ENCODE results near the gene MARS2.

The MARS2 gene

GRCh38 chr2:197700960-197701359 lies 4.2 kb upstream of the MARS2 start:
- Histone ChIP-seq H3K4me2 (no peak overlapping the region), H4K20me1 (ENCODE audit: insufficient read depth) (no peaks in the 10 kb centered on the region), H3K4me1 (ENCODE audit: low read depth, poor library complexity, severe bottlenecking) (peaks cover 26% of the 10 kb centered on the region), H3K79me2 (ENCODE audit: insufficient read depth, low read depth) (peaks cover 7% of the 10 kb centered on the region), H3K4me3 (IDR thresholded peaks at IDR 0.05; ENCODE audit: insufficient read depth, low read depth, low read length) (no peak overlapping the region), H2AFZ (ENCODE audit: low read depth) (no peak overlapping the region), H3K9ac (no peak overlapping the region), H3K36me3 (ENCODE audit: insufficient read depth) (no peaks in the 10 kb centered on the region), H3K27me3 (ENCODE audit: insufficient read depth, low read depth) (no peaks in the 10 kb centered on the region), H3K27ac (no peak overlapping the region)
- TF ChIP-seq, protein P1, sequence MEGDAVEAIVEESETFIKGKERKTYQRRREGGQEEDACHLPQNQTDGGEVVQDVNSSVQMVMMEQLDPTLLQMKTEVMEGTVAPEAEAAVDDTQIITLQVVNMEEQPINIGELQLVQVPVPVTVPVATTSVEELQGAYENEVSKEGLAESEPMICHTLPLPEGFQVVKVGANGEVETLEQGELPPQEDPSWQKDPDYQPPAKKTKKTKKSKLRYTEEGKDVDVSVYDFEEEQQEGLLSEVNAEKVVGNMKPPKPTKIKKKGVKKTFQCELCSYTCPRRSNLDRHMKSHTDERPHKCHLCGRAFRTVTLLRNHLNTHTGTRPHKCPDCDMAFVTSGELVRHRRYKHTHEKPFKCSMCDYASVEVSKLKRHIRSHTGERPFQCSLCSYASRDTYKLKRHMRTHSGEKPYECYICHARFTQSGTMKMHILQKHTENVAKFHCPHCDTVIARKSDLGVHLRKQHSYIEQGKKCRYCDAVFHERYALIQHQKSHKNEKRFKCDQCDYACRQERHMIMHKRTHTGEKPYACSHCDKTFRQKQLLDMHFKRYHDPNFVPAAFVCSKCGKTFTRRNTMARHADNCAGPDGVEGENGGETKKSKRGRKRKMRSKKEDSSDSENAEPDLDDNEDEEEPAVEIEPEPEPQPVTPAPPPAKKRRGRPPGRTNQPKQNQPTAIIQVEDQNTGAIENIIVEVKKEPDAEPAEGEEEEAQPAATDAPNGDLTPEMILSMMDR (conservative IDR thresholded peaks at IDR 0.05; ENCODE audit: low read depth, low read length), result no peak

- Histone ChIP-seq H3K27ac (peak overlapping the region; percentile 88), H3K4me2 (peak overlapping the region; percentile 90), H3K36me3 (ENCODE audit: insufficient read depth) (no peaks in the 10 kb centered on the region), H2AFZ (ENCODE audit: low read depth) (peak overlapping the region; percentile 99), H4K20me1 (ENCODE audit: insufficient read depth) (peaks cover 25% of the 10 kb centered on the region), H3K27me3 (ENCODE audit: insufficient read depth, low read depth) (no peaks in the 10 kb centered on the region), H3K4me1 (ENCODE audit: low read depth, poor library complexity, severe bottlenecking) (peaks cover 30% of the 10 kb centered on the region), H3K79me2 (ENCODE audit: insufficient read depth, low read depth) (peaks cover 42% of the 10 kb centered on the region), H3K9ac (peak overlapping the region; percentile 76), H3K4me3 (IDR thresholded peaks at IDR 0.05; ENCODE audit: insufficient read depth, low read depth, low read length) (no peak overlapping the region)
- TF ChIP-seq, protein P1 (conservative IDR thresholded peaks at IDR 0.05; ENCODE audit: low read depth, low read length), result no peak
These were observed 592 bp upstream of the MARS2 start for GRCh38 chr2:197704434-197705120.

GRCh38 chr2:197705912-197706838 lies 1.0 kb downstream of the MARS2 start:
- Histone ChIP-seq H2AFZ (ENCODE audit: low read depth) (peak overlapping the region; percentile 91), H3K27ac (peak overlapping the region; percentile 41; the same call in 1 of the 2 replicates), H3K4me3 (IDR thresholded peaks at IDR 0.05; ENCODE audit: insufficient read depth, low read depth, low read length) (peak overlapping the region; percentile 81), H3K9ac (peak overlapping the region; percentile 76; the same call in 1 of the 2 replicates), H3K4me2 (peak overlapping the region; percentile 40), H3K36me3 (ENCODE audit: insufficient read depth) (no peaks in the 10 kb centered on the region), H4K20me1 (ENCODE audit: insufficient read depth) (peaks cover 31% of the 10 kb centered on the region), H3K4me1 (ENCODE audit: low read depth, poor library complexity, severe bottlenecking) (peaks cover 40% of the 10 kb centered on the region), H3K79me2 (ENCODE audit: insufficient read depth, low read depth) (peaks cover 51% of the 10 kb centered on the region), H3K27me3 (ENCODE audit: insufficient read depth, low read depth) (no peaks in the 10 kb centered on the region)
- TF ChIP-seq, protein P1 (conservative IDR thresholded peaks at IDR 0.05; ENCODE audit: low read depth, low read length), result no peak

DNA sequence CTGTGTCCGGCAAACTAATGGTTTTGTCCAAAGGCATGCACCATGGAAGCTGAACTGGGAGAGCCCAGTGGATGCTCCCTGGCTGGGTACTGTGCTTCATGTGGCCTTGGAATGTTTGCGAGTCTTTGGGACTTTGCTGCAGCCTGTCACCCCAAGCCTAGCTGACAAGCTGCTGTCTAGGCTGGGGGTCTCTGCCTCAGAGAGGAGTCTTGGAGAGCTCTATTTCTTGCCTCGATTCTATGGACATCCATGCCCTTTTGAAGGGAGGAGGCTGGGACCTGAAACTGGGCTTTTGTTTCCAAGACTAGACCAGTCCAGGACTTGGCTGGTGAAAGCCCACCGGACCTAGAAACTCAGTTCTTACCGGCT lies 1.7 kb downstream of the MARS2 start:
- peak overlapping the region; percentile 81 for H3K4me3 ChIP-seq (IDR thresholded peaks at IDR 0.05; ENCODE audit: insufficient read depth, low read depth, low read length)
- TF ChIP-seq, protein P1 (conservative IDR thresholded peaks at IDR 0.05; ENCODE audit: low read depth, low read length), result no peak
- H4K20me1 ChIP-seq (ENCODE audit: insufficient read depth), result peaks cover 31% of the 10 kb centered on the region
- H3K9ac ChIP-seq, result peak overlapping the region; percentile 76; the same call in 1 of the 2 replicates
- H3K4me1 ChIP-seq (ENCODE audit: low read depth, poor library complexity, severe bottlenecking), result peaks cover 40% of the 10 kb centered on the region
- H2AFZ ChIP-seq (ENCODE audit: low read depth), result no peak overlapping the region
- H3K36me3 ChIP-seq (ENCODE audit: insufficient read depth), result no peaks in the 10 kb centered on the region
- H3K79me2 ChIP-seq (ENCODE audit: insufficient read depth, low read depth), result peaks cover 51% of the 10 kb centered on the region
- H3K27ac ChIP-seq, result no peak overlapping the region
- peak overlapping the region; percentile 40 for H3K4me2 ChIP-seq
- H3K27me3 ChIP-seq (ENCODE audit: insufficient read depth, low read depth), result no peaks in the 10 kb centered on the region

All from KMS-11 (cell line).